SK-N-SH (cell line): Measurements from ENCODE around the gene ABCF3.

Experiments used
- CTCF ChIP-seq: fragments of 200-600 bp; sonication (generic); IDR thresholded peaks from 2 replicates; pipeline ENCODE4 v1.6.1; 2017; ENCODE audit warnings: antibody characterized with exemption, mild to moderate bottlenecking, moderate library complexity
- EP300 ChIP-seq, 2 experiments: IDR thresholded peaks; 2 replicates each; pipeline versions ENCODE4 v1.4.0 to v1.6.1; 2012; ENCODE audit warnings: borderline replicate concordance in 1 of 2, low read depth in 1 of 2, low read length in 1 of 2
- GABPA ChIP-seq: IDR thresholded peaks from 2 replicates; pipeline ENCODE4 v1.4.0; 2012; ENCODE audit warnings: low read depth, mild to moderate bottlenecking
- GATA2 ChIP-seq: sonication (generic); formaldehyde crosslinking; IDR thresholded peaks from 2 replicates; pipeline ENCODE4 v1.5.0; 2020; ENCODE audit warnings: mild to moderate bottlenecking, missing genetic modification reagents
- JUND ChIP-seq: IDR thresholded peaks from 2 replicates; pipeline ENCODE4 v1.4.0; 2012
- POLR2AphosphoS5 ChIP-seq: IDR thresholded peaks from 2 replicates; pipeline ENCODE4 v1.6.1; 2012; ENCODE audit warnings: low read depth, low read length
- RCOR1 ChIP-seq: fragments of 150-350 bp; IDR thresholded peaks from 2 replicates; pipeline ENCODE4 v1.6.1; 2017; ENCODE audit warnings: antibody characterized with exemption, low read length
- RXRA ChIP-seq: IDR thresholded peaks from 2 replicates; pipeline ENCODE4 v1.4.0; 2012; ENCODE audit warnings: low read depth, mild to moderate bottlenecking, borderline replicate concordance
- TEAD4 ChIP-seq: IDR thresholded peaks from 2 replicates; pipeline ENCODE4 v1.4.0; 2012; ENCODE audit warnings: mild to moderate bottlenecking, borderline replicate concordance; ENCODE audit not compliant: insufficient read depth
- USF2 ChIP-seq: fragments of 150-350 bp; IDR thresholded peaks from 2 replicates; pipeline ENCODE4 v1.6.1; 2017; ENCODE audit warnings: antibody characterized with exemption, low read length, low read depth, borderline replicate concordance
- YY1 ChIP-seq: IDR thresholded peaks from 2 replicates; pipeline ENCODE4 v1.4.0; 2012; ENCODE audit warnings: low read depth, mild to moderate bottlenecking
- TF ChIP-seq, protein P1 (sequence below): IDR thresholded peaks from 2 replicates; pipeline ENCODE4; 2012

GRCh38 chr3:184223946-184224345 lies 37.9 kb downstream of the ABCF3 start:
- TF ChIP-seq GABPA = no peak
- TF ChIP-seq RXRA = no peak
- no peak for TF ChIP-seq GATA2 (CRISPR knock-in tag)
- no peak for TF ChIP-seq CTCF
- no peak for TF ChIP-seq RCOR1
- no peak for TF ChIP-seq TEAD4
- TF ChIP-seq, protein P1, sequence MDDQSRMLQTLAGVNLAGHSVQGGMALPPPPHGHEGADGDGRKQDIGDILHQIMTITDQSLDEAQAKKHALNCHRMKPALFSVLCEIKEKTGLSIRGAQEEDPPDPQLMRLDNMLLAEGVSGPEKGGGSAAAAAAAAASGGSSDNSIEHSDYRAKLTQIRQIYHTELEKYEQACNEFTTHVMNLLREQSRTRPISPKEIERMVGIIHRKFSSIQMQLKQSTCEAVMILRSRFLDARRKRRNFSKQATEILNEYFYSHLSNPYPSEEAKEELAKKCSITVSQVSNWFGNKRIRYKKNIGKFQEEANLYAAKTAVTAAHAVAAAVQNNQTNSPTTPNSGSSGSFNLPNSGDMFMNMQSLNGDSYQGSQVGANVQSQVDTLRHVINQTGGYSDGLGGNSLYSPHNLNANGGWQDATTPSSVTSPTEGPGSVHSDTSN = no peak
- no peak for TF ChIP-seq POLR2AphosphoS5
- no peak for TF ChIP-seq YY1
- no peak for TF ChIP-seq JUND
- no peak for TF ChIP-seq USF2
- TF ChIP-seq EP300 (IDR thresholded peaks at IDR 0.05; ENCODE audit: borderline replicate concordance in 1 of 2, low read depth in 1 of 2, low read length in 1 of 2) = no peak
